SK-N-SH treated with all-trans-retinoic acid at 6 μM for 48 hours (cell line): ENCODE data around the gene TBXA2R.

Experiments used
- ATAC-seq: fragments of 200-7000 bp; cut with Tn5 transposase; 3 replicates; pipeline ENCODE4 v1.9.1; 2020; ENCODE audit warnings: mild to moderate bottlenecking, moderate library complexity
- ARNTL ChIP-seq: fragments of 450-650 bp; formaldehyde crosslinking; IDR thresholded peaks from 2 replicates; pipeline ENCODE4 v1.5.0; 2020; ENCODE audit warnings: low read depth, mild to moderate bottlenecking, moderate library complexity, borderline replicate concordance
- CSDC2 ChIP-seq: fragments of 250-450 bp; sonication (Bioruptor Pico); IDR thresholded peaks from 2 replicates; pipeline ENCODE4 v1.5.0; 2020; ENCODE audit warnings: mild to moderate bottlenecking, moderate library complexity
- ESRRG ChIP-seq: fragments of 250-450 bp; sonication (Bioruptor Pico); IDR thresholded peaks from 2 replicates; pipeline ENCODE4 v1.6.1; 2021; ENCODE audit warnings: mild to moderate bottlenecking
- OSR1 ChIP-seq: fragments of 250-450 bp; sonication (Bioruptor Pico); IDR thresholded peaks from 2 replicates; pipeline ENCODE4 v1.8.0; 2022; ENCODE audit warnings: moderate library complexity, mild to moderate bottlenecking, inconsistent platforms
- POU6F1 ChIP-seq: fragments of 250-450 bp; sonication (Bioruptor Pico); IDR thresholded peaks from 2 replicates; pipeline ENCODE4 v1.8.0; 2021; ENCODE audit warnings: low read depth, mild to moderate bottlenecking, moderate library complexity, borderline replicate concordance
- PPARA ChIP-seq: fragments of 250-450 bp; sonication (Bioruptor Pico); IDR thresholded peaks from 2 replicates; pipeline ENCODE4 v1.5.0; 2020; ENCODE audit warnings: mild to moderate bottlenecking, borderline replicate concordance
- SNAI2 ChIP-seq: fragments of 250-450 bp; sonication (Bioruptor Pico); IDR thresholded peaks from 2 replicates; pipeline ENCODE4 v1.5.0; 2020; ENCODE audit warnings: mild to moderate bottlenecking, moderate library complexity
- TCF4 ChIP-seq: fragments of 250-450 bp; sonication (Bioruptor Pico); IDR thresholded peaks from 2 replicates; pipeline ENCODE4 v1.8.0; 2021; ENCODE audit warnings: mild to moderate bottlenecking, moderate library complexity, borderline replicate concordance
- TOX ChIP-seq: fragments of 250-450 bp; sonication (Bioruptor Pico); IDR thresholded peaks from 2 replicates; pipeline ENCODE4 v1.8.0; 2021; ENCODE audit warnings: mild to moderate bottlenecking, moderate library complexity, borderline replicate concordance
- ZC3H10 ChIP-seq: fragments of 250-450 bp; sonication (Bioruptor Pico); IDR thresholded peaks from 2 replicates; pipeline ENCODE4 v1.5.1; 2021; ENCODE audit warnings: mild to moderate bottlenecking, moderate library complexity
- ZFP3 ChIP-seq: fragments of 250-450 bp; sonication (Bioruptor Pico); IDR thresholded peaks from 2 replicates; pipeline ENCODE4 v1.5.0; 2020; ENCODE audit warnings: mild to moderate bottlenecking, moderate library complexity
- ZFP30 ChIP-seq: fragments of 450-650 bp; formaldehyde crosslinking; IDR thresholded peaks from 2 replicates; pipeline ENCODE4 v1.5.0; 2022; ENCODE audit warnings: mild to moderate bottlenecking, moderate library complexity
- ZNF565 ChIP-seq: fragments of 450-650 bp; formaldehyde crosslinking; conservative IDR thresholded peaks from 2 replicates; pipeline ENCODE4 v1.5.0; 2020; ENCODE audit warnings: low read depth, mild to moderate bottlenecking, moderate library complexity
- ZNF70 ChIP-seq: fragments of 450-650 bp; formaldehyde crosslinking; IDR thresholded peaks from 2 replicates; pipeline ENCODE4 v1.5.0; 2020; ENCODE audit warnings: mild to moderate bottlenecking, moderate library complexity
- ZNF8 ChIP-seq: fragments of 450-650 bp; formaldehyde crosslinking; IDR thresholded peaks from 2 replicates; pipeline ENCODE4 v1.5.0; 2020; ENCODE audit warnings: mild to moderate bottlenecking, moderate library complexity
- TF ChIP-seq, protein P1 (sequence below): fragments of 250-450 bp; sonication (Bioruptor Pico); IDR thresholded peaks from 2 replicates; pipeline ENCODE4 v1.8.0; 2020; ENCODE audit warnings: mild to moderate bottlenecking, moderate library complexity, borderline replicate concordance
- TF ChIP-seq, protein P2 (sequence below): fragments of 250-450 bp; sonication (Bioruptor Pico); IDR thresholded peaks from 2 replicates; pipeline ENCODE4 v1.5.1; 2021; ENCODE audit warnings: mild to moderate bottlenecking, moderate library complexity
- TF ChIP-seq, protein P3 (sequence below): fragments of 250-450 bp; sonication (Bioruptor Pico); IDR thresholded peaks from 2 replicates; pipeline ENCODE4 v1.5.1; 2020; ENCODE audit warnings: low read depth, mild to moderate bottlenecking, moderate library complexity
- TF ChIP-seq, protein P4 (sequence below): fragments of 250-450 bp; sonication (Bioruptor Pico); IDR thresholded peaks from 2 replicates; pipeline ENCODE4 v1.5.0; 2020; ENCODE audit warnings: mild to moderate bottlenecking, moderate library complexity

The TBXA2R gene

GRCh38 chr19:3623716-3624115 lies 17.0 kb upstream of the TBXA2R start:
- TF ChIP-seq, protein P1, sequence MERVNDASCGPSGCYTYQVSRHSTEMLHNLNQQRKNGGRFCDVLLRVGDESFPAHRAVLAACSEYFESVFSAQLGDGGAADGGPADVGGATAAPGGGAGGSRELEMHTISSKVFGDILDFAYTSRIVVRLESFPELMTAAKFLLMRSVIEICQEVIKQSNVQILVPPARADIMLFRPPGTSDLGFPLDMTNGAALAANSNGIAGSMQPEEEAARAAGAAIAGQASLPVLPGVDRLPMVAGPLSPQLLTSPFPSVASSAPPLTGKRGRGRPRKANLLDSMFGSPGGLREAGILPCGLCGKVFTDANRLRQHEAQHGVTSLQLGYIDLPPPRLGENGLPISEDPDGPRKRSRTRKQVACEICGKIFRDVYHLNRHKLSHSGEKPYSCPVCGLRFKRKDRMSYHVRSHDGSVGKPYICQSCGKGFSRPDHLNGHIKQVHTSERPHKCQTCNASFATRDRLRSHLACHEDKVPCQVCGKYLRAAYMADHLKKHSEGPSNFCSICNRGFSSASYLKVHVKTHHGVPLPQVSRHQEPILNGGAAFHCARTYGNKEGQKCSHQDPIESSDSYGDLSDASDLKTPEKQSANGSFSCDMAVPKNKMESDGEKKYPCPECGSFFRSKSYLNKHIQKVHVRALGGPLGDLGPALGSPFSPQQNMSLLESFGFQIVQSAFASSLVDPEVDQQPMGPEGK, result no peak
- TF ChIP-seq SNAI2 (CRISPR knock-in tag) (no peak), ZFP3 (no peak), TOX (CRISPR knock-in tag) (no peak), ZNF8 (no peak), ARNTL (CRISPR knock-in tag) (no peak), CSDC2 (no peak), OSR1 (no peak), ZFP30 (CRISPR knock-in tag) (no peak), POU6F1 (CRISPR knock-in tag) (no peak), ZNF70 (CRISPR knock-in tag) (no peak), ESRRG (no peak), ZNF565 (CRISPR knock-in tag) (no peak), TCF4 (CRISPR knock-in tag) (no peak), PPARA (CRISPR knock-in tag) (no peak)
- TF ChIP-seq, protein P2, sequence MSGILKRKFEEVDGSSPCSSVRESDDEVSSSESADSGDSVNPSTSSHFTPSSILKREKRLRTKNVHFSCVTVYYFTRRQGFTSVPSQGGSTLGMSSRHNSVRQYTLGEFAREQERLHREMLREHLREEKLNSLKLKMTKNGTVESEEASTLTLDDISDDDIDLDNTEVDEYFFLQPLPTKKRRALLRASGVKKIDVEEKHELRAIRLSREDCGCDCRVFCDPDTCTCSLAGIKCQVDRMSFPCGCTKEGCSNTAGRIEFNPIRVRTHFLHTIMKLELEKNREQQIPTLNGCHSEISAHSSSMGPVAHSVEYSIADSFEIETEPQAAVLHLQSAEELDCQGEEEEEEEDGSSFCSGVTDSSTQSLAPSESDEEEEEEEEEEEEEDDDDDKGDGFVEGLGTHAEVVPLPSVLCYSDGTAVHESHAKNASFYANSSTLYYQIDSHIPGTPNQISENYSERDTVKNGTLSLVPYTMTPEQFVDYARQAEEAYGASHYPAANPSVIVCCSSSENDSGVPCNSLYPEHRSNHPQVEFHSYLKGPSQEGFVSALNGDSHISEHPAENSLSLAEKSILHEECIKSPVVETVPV (CRISPR knock-in tag), result no peak
- TF ChIP-seq, protein P3, sequence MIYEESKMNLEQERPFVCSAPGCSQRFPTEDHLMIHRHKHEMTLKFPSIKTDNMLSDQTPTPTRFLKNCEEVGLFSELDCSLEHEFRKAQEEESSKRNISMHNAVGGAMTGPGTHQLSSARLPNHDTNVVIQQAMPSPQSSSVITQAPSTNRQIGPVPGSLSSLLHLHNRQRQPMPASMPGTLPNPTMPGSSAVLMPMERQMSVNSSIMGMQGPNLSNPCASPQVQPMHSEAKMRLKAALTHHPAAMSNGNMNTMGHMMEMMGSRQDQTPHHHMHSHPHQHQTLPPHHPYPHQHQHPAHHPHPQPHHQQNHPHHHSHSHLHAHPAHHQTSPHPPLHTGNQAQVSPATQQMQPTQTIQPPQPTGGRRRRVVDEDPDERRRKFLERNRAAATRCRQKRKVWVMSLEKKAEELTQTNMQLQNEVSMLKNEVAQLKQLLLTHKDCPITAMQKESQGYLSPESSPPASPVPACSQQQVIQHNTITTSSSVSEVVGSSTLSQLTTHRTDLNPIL (CRISPR knock-in tag), result no peak
- TF ChIP-seq, protein P4, sequence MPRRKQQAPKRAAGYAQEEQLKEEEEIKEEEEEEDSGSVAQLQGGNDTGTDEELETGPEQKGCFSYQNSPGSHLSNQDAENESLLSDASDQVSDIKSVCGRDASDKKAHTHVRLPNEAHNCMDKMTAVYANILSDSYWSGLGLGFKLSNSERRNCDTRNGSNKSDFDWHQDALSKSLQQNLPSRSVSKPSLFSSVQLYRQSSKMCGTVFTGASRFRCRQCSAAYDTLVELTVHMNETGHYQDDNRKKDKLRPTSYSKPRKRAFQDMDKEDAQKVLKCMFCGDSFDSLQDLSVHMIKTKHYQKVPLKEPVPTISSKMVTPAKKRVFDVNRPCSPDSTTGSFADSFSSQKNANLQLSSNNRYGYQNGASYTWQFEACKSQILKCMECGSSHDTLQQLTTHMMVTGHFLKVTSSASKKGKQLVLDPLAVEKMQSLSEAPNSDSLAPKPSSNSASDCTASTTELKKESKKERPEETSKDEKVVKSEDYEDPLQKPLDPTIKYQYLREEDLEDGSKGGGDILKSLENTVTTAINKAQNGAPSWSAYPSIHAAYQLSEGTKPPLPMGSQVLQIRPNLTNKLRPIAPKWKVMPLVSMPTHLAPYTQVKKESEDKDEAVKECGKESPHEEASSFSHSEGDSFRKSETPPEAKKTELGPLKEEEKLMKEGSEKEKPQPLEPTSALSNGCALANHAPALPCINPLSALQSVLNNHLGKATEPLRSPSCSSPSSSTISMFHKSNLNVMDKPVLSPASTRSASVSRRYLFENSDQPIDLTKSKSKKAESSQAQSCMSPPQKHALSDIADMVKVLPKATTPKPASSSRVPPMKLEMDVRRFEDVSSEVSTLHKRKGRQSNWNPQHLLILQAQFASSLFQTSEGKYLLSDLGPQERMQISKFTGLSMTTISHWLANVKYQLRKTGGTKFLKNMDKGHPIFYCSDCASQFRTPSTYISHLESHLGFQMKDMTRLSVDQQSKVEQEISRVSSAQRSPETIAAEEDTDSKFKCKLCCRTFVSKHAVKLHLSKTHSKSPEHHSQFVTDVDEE (CRISPR knock-in tag), result no peak
- ATAC-seq, result no peak

- ATAC-seq, result no peak
- TF ChIP-seq TCF4 (CRISPR knock-in tag) (no peak), CSDC2 (no peak), ZC3H10 (CRISPR knock-in tag) (no peak), ESRRG (no peak), ZNF565 (CRISPR knock-in tag) (no peak), ARNTL (CRISPR knock-in tag) (no peak), PPARA (CRISPR knock-in tag) (no peak), ZNF8 (no peak)
- TF ChIP-seq, protein P4 (CRISPR knock-in tag), result no peak
- TF ChIP-seq, protein P1, result no peak
- TF ChIP-seq, all 23 proteins: peak for 0
Observed at GRCh38 chr19:3622224-3622623, 15.5 kb upstream of the TBXA2R start.
